MV-4-11 (cell line): ENCODE data around the gene RRP1B.
A peak's percentile ranks its signal among the peaks of the same experiment; 100 is the strongest.
"Not testable (repeated sequence)": the region's sequence is repeated elsewhere in the genome, so short reads cannot be mapped to it uniquely, and the experiment has no call there.

Experiments
- DNase-seq: peaks from one replicate; lab custom pipeline; 2025; lab: John Stamatoyannopoulos, UW

Gene RRP1B

DNA sequence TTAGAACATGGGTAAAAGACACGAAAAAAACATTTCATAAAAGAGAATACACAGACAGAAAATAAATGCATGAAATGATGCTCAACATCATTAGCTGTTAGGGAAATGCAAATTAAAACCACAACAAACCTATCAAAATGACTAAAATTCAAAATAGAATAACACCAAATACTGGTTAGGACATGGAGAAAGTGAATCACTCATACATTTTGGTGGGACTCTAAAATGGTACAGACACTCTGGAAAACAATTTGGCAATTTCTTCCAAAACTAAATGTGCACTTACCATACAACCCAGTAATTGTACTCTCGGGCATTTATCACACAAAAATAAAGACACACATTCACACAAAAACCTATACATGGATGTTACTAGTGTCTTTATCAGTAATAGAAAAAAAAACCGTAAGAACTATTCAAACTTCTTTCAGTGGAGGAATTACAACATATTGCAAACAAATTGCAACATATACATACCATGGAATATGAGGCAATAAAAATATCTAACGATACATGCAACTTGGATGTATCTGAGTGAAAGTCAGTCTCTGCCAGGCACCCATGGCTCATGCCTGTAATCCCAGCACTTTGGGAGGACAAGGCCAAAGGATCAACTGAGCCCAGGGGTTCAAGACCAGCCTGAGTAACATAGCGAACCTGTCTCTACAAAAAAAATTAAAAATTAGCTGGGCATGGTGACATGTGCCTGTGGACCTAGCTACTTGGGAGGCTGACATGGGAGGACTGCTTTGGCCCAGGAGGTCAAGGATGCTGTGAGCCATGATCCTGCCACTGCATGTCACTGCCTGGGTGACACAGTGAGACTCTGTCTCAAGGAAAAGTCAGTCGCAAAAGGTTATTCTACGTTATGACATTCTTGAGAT, 19.6 kb upstream of the RRP1B start:
- DNase-seq = peak; percentile 62

DNA sequence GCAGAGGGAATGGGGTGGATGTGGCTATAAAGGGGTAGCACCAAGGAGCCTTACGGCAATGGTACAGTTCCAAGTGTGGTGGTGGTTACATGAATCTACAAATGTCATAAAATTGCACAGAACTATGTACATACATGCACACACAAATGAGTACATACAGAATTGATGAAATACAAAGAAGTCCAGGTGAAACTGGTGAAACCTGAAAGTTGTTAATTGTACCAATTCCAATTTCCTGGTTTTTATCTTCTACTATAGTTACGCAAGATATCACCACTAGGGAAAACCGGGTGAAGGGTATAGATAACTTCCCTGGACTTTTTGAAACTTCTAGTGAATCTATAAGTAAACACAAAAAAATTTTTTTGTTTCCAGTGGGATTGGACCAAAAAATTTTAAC, 19.0 kb upstream of the RRP1B start:
- DNase-seq = no peak

DNA sequence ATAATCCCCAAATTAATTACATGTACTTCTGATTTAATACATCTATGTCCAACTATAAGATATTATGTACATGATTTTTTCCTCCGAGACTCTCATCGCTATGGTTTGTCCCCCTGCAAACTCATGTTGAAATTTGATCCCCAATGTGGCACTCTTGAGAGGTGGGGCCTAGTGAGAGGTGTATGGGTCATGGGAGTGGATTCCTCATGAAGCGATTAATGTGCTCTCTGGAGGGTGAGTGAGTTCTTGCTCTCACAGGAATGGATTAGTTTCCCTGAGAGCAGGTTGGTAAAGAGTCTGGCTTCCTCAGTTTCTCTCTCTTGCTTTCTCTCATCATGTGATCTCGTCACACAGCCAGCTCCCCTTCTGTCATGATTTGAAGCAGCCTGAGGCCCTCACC, 16.2 kb upstream of the RRP1B start:
- no peak for DNase-seq

DNA sequence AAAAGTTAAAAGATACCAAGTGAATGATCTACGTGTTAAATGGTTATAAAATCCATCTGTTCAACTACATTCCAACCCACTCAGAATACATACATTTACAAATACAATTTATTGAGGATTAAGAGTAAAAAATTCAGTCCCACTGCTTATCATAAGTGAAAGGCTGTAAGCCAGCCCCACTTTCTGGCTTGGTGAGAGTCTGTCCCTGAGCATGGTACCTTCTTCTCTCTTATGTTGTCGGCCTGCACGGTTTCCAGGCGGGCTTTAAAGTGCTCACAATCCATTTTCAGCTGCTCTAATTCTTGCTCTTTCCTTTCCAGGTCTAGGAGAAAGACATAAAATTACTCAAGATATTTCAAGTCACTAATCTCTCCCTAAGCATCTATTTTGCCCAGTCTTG, 15.3 kb upstream of the RRP1B start:
- DNase-seq = no peak

DNA sequence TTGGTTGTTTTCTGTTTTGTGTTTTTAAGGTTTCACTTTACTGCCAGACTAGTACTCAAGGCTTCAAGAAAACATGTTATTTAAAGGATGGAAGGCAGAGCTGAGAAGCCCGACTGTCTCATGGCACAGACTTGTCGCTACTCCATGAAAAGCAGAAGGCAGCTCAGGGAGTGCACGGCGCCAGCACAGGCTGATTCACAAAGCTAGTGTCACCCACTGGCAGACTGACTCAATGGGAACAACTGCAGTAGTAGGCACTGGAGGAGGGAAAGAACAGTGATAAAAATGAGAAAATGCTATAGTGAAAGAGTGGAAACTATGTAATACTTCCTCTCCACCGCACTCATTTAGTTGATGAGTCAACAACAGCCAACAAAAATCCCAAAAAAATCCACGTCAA, 14.8 kb upstream of the RRP1B start:
- peak; percentile 31 for DNase-seq

DNA sequence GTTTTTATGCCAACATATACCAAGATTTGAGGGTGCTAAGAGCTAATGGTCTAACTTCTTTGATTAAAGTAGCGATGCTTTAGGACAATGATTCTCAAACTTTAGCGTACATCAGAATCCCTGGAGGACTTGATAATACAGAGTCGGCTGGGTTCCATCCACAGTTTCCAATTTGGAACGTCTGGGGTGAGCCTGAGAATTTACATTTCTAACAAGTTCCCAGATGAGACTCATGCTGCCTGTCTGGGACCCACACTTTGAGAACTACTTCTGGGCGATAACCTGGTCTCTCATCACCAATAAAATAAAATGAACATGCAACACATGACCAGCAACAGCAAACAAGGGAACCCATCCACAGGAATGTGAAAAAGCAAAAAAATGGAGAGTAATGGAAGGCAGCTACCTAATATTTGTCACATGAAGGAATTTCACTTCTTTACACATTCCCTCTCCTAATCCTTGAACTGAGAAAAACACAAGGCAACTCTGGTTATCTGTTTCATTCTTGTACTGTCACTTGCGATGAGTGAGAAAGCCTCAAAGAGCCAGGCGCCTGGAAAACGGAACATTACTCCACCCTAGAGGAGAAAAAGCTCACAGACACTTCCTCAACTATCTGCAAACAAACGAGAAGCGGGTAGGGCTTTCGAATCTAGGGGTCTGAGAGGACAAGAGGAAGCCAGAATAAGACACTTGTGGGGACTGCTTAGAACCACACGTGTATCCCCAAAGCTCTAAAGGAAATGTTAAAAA, 14.0 kb upstream of the RRP1B start:
- peak; percentile 94 for DNase-seq

DNA sequence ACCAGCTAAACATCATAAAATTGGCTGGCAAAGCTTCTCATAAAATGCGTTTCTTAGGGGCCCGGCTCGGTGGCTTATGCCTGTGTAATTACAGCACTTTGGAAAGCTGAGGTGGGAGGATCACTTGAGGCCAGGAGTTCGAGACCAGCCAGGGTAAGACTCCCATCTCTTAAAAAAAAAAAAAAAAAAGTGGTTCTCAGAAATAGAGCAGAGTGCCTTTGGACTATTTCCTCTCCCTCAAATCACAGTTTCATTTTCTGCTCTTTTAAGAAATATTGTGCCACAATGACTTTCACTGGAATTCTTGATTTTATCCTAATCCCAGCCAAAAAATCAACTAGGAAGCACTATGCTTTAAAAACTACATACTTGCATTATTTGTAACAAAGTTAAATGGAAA, 13.4 kb upstream of the RRP1B start:
- DNase-seq = no peak

DNA sequence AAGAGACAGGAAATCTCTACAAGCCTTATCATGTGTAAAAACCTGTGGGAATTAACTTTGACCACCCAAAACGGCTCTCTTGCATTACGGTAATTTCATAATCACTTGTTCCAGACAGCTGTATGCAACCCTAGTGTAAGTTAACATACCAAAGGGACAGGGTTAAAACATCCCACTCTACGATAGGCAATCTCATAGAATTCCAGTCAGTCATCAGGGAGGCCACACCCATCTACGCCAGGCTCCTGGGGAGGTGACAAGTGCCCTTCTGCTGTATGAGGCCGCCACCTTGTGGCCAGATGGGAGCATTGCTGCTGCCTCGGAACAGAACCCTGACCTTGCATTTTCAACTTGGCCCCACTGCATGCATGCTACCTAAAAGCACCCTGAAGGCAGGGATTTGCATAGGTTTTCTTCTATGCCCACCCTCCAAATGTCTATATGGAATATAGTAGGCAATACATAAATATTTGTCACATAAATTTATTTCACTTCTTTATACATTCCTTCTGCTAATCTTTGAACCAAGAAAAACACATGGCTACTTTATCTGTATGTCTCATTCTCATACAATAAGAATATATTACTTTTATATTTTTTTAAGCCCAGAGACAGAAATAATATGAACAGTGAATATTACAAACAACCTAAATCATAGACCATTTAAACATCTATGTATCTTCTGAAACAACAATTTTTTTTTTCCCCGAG, 12.7 kb upstream of the RRP1B start:
- DNase-seq = peak; percentile 77

DNA sequence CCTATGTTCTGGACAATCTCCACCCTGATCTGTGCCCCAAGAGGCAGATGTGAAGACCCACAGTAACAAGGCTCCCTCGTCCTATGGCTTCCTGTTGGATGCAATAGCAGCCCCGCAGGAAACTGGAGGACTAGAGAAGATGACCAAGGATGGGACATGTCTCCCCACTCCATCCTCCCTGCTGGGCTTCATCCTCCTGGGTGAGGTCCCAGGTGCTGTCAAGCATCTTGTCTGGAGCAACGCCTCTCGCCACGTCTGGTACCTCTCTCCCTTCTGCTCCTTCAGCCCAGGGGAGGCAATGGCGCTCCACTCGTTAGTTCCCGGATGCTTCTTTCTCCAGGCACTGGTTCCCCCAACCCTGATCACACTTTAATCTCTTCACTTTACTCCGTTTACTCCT, 11.2 kb upstream of the RRP1B start:
- no peak for DNase-seq

DNA sequence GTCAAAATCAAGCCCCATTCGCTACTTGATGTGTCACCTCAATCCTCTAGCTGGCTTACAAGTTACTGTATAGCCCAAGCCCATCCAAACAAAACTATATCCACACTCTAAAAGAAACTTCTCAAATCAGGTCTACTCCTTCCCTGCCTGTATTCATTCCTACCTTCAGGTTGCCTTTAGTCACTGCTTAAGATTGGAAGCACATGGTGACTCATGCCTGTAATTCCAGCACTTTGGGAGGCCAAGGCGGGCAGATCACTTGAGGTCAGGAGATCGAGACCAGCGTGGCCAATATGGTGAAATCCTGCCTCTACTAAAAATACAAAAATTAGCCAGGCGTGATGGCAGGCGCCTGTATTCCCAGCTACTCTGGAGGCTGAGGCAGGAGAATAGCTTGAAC, 7.4 kb upstream of the RRP1B start:
- not testable (repeated sequence) for DNase-seq

DNA sequence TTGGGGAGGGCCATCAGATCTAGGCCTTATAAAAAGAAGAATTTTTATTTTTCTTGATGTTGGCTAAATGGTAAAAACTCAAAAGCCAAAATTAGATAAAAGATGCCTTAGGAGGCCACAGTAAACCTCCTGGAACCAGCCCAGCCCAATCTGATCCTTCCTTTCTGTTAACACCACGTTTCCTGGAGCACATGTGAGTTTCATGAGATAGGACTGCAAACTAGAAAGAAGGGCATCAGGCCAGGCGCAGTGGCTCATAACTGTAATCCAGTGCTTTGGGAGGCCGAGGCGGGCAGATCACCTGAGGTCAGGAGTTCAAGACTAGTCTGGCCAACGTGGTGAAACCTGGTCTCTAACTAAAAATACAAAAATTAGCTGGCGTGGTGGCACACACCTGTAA, 6.7 kb upstream of the RRP1B start:
- DNase-seq = no peak

DNA sequence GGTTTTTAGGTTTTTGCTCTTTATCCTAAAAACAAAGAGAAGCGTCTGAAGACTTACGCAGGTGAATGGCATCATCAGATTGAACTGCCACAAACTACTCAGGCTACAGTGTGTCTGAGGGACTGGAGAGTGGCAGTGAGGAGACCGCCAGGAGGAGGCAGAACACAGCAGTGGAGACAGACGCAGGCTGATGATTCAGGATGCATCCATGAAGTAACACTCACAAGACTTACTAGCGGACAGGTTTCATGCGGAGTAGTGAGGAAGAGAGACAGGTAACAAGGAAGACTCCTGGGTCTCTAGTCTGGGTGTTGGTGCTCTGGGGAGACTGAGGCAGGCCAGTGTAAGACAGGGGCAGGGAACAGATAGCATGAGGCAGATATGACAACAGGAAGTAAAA, 5.7 kb upstream of the RRP1B start:
- DNase-seq = no peak

DNA sequence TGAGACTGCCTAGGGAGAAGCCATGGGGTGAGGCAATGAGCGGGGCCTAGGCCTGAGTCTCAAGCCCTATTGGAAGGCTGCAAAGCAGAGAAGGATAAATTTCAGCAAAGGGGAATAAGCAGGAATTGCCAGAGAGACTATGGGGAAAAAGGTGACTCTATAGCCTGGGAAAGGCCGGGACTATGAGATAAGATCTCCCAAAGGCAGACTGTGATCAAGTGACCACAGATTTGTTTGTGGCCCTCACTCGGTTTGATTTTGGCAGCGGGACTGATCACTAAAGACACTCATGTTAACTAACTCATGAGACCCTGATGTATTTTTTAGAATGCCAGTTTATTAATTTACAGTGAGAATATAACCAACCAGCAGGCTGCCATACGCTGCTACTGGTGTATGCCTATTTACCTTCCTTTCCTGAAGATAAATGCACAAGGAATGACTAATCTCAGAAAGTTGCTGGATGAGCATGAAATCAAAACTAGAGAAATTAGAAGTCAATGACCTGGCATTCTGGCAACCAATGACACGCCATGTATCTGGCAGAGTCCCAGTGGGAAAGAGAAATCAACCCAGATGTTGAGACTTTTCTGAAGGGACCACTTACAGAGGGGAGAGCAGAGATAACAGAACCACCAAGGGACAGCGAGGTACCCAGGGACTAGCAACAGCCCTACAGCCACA, 4.4 kb upstream of the RRP1B start:
- no peak for DNase-seq

DNA sequence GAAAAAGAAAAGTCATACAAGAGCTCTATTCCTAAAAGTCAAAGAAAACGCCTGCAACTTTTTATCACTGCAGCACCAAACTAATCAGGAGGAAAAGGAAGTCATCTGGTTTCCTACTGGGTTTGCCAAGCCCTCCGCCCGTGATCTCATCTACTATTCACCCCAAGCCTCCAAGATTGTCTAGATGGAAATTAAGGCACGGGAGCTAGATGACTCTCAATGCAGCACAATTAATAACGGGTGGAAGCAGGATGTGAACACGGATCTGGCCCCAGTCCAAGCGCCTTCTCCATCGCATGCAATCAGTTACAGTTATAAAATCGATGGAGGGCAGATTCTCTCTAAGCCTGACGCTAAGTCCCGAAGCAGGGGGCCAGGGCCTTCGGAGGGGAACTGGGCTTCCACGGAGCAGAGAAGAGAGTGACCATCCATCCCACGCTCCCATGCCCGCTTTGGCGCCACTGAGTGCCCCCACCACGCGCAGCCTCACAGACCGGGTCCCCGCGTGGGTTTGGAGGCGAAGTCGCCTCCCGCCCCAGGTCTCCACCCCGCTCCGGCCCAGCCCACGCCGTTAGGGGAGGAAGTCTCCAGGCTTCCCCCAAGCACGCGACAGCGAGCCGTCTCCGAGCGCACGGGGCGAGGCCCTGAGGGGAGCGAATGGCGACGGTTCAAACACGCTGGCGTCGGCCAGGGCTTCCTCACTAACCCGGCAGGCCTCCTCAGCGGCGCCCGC, 1.8 kb upstream of the RRP1B start:
- no peak for DNase-seq

DNA sequence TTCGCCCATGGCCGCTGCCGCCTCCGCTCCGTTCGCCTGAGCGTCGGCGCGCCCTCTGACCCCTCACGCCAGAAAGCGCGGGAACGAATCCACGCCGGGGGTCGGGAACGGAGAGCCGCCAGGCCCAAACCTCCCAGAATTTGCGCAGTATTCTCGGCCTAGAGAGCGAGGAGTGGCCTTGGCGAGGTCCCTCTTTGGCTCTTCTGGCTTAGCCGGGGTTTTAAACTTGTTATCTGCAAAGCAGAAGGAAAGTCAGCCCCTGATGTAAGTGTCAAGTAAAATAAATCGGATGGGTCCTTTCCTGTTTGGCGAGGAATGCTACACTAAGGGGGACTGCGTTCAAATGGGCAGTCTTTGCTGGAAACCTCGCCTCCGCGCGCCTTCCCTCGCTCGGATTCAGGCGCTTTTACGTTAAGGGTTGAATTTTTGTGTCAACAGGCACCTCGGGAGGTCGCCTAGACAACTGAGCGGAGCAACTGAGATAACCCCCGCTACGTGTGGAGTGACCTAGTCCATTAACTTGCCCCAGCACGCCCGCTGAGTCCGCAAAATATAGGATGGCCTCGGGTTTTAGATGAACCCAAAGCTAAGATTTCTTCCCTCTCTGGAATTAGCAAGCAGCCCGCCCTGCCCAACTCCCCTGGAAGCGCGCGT, 1.1 kb upstream of the RRP1B start:
- no peak for DNase-seq

DNA sequence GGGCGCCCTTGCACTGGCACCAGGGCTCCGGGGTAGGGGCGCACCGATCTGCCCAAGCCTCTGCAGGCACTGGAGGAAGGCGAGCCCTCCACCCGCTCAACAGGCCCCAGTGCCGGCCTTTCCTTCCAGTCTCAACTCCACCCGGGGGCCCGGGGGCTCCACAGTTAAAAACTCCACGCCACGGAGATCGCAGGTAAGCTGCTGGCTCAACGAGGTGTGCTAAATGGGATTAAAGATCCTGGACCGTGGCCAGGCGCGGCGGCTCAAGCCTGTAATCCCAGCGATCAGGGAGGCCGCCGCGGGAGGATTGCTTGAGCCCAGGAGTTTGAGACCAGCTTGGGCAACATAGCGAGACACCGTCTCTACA, 608 bp upstream of the RRP1B start:
- no peak for DNase-seq

DNA sequence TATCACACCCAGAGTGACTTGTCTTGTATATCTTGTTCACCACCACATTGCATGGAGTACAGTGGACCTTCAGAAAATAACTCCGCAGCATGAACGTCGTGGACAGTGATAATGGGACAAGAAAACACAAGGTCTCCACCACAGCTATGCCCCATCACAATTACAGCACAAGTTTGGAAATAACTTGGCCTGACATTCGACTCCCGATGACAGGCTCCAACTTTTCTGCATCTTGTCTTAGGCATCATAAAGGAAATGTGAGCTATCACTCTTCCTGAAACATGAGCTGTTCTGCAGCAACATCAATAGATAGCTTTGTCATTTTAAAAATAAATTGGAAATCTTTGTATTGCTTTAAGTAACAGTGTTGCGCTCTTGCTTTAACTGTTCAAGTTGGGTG, 2.9 kb downstream of the RRP1B start:
- DNase-seq = no peak

DNA sequence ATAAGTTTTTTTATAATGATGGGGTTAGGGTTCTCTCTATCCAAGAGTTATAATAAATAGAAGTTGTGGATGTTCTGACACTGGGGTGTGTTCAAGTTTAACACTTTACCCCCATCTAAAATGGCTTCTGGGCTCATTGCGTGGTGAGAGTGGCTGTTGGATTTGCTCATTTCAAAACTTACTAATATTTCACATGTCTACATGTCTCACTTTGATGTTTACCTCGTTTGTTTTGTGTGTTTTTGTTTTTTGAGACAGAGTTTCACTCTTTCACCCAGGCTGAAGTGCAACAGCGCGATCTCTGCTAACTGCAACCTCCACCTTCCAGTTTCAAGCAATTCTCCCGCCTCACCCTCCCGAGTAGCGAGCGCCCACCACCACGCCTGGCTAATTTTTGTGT, 3.7 kb downstream of the RRP1B start:
- no peak for DNase-seq

DNA sequence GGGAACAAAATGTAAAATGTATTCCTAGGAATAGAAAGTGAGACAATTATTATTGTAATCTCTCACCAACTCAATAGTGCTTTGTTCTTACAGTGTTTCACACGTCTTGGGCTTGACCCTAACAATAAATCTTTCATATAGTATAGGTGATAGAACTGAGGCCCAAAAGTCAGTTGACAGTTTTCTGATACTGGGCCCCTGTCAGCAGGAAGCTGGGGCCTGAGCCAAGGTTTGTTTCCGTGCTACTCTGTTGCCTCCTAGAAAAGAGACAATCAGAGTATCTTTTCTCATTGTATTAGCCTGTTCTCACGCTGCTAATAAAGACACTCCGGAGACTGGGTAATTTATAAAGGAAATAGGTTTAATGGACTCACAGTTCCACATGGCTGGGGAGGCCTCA, 5.0 kb downstream of the RRP1B start:
- DNase-seq = no peak

DNA sequence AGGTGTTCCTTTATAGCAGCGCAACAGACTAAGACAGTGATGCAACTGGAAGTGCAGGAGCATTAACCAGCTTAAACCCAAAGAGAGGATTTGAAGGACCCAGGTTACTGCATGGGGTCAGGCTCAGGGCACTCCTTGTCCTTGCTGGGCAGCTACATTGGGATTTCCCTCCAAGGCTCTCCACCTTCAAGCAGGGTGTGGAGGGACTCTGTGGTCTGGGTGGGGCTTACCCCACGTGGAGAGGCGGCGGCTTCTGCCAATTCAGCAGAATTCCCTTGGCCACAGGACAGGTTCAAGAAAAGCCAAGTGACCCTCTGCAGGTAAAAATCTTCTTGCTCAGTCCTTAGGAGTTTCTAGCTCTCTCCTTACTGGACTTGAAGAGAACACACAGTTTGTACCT, 6.5 kb downstream of the RRP1B start:
- no peak for DNase-seq
